ENCODE data around the gene ABCC3.

DNA sequence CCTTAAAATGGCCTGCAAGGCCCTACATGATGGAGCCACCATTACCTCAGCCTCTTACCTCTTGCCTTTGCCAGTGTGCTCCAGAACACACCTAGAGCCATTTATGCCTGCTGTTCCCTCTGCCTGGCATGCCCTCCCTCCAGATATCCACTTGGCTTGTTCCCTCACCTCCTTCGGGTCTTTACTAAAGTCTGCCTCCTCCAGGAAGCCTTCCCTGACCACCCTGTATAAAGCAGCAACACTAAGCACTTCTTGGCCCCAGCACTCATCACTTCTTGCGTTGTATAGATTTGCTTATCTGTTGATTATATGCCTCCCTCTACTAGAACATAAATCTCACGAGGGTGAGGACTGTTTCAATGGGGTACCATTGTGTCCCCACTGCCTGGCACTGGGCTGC, 47.8 kb downstream of the ABCC3 start:
- TF ChIP-seq, protein P1, sequence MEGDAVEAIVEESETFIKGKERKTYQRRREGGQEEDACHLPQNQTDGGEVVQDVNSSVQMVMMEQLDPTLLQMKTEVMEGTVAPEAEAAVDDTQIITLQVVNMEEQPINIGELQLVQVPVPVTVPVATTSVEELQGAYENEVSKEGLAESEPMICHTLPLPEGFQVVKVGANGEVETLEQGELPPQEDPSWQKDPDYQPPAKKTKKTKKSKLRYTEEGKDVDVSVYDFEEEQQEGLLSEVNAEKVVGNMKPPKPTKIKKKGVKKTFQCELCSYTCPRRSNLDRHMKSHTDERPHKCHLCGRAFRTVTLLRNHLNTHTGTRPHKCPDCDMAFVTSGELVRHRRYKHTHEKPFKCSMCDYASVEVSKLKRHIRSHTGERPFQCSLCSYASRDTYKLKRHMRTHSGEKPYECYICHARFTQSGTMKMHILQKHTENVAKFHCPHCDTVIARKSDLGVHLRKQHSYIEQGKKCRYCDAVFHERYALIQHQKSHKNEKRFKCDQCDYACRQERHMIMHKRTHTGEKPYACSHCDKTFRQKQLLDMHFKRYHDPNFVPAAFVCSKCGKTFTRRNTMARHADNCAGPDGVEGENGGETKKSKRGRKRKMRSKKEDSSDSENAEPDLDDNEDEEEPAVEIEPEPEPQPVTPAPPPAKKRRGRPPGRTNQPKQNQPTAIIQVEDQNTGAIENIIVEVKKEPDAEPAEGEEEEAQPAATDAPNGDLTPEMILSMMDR (IDR thresholded peaks at IDR 0.05; ENCODE audit: insufficient read depth, low read length), result no peak
- TF ChIP-seq SPI1 (IDR thresholded peaks at IDR 0.05; ENCODE audit: borderline replicate concordance, low read depth), result no peak
- TF ChIP-seq POLR2AphosphoS5 (IDR thresholded peaks at IDR 0.05; ENCODE audit: low read depth), result no peak

Measured in HL-60 (cell line).